ENCODE data around the gene STK4.
A peak's percentile ranks its signal among the peaks of the same experiment; 100 is the strongest.

The STK4 gene

GRCh38 chr20:45053430-45054351 lies 87.4 kb downstream of the STK4 start:
- DNase-seq (ENCODE audit: low spot score), result no peak
- in situ Hi-C loops (cut with MboI; ENCODE audit: low pct_unique_long_range_greater_than_20kb, low sequenced_read_pairs, unreplicated experiment), result no loop called here
- no peak for TF ChIP-seq CTCF (IDR thresholded peaks at IDR 0.05; ENCODE audit: extremely low read depth, insufficient read depth, missing control alignments)

GRCh38 chr20:45055056-45055455 lies 88.7 kb downstream of the STK4 start:
- peak; percentile 23 for DNase-seq (ENCODE audit: low spot score)
- TF ChIP-seq CTCF (IDR thresholded peaks at IDR 0.05; ENCODE audit: extremely low read depth, insufficient read depth, missing control alignments), result no peak
- in situ Hi-C loops (cut with MboI; ENCODE audit: low pct_unique_long_range_greater_than_20kb, low sequenced_read_pairs, unreplicated experiment), result no loop called here

- TF ChIP-seq CTCF (IDR thresholded peaks at IDR 0.05; ENCODE audit: extremely low read depth, insufficient read depth, missing control alignments), result no peak
- DNase-seq (ENCODE audit: low spot score), result no peak
- in situ Hi-C loops (cut with MboI; ENCODE audit: low pct_unique_long_range_greater_than_20kb, low sequenced_read_pairs, unreplicated experiment), result no loop called here
Measured at GRCh38 chr20:45056473-45057173, 90.3 kb downstream of the STK4 start.

GRCh38 chr20:45058168-45058850 lies 92.0 kb downstream of the STK4 start:
- TF ChIP-seq CTCF (IDR thresholded peaks at IDR 0.05; ENCODE audit: extremely low read depth, insufficient read depth, missing control alignments), result no peak
- DNase-seq (ENCODE audit: low spot score), result no peak
- in situ Hi-C loops (cut with MboI; ENCODE audit: low pct_unique_long_range_greater_than_20kb, low sequenced_read_pairs, unreplicated experiment), result no loop called here

GRCh38 chr20:45059022-45059728 lies 92.9 kb downstream of the STK4 start:
- in situ Hi-C loops (cut with MboI; ENCODE audit: low pct_unique_long_range_greater_than_20kb, low sequenced_read_pairs, unreplicated experiment), result no loop called here
- no peak for DNase-seq (ENCODE audit: low spot score)
- TF ChIP-seq CTCF (IDR thresholded peaks at IDR 0.05; ENCODE audit: extremely low read depth, insufficient read depth, missing control alignments), result no peak

- in situ Hi-C loops (cut with MboI; ENCODE audit: low pct_unique_long_range_greater_than_20kb, low sequenced_read_pairs, unreplicated experiment), result no loop called here
- no peak for TF ChIP-seq CTCF (IDR thresholded peaks at IDR 0.05; ENCODE audit: extremely low read depth, insufficient read depth, missing control alignments)
- DNase-seq (ENCODE audit: low spot score), result no peak
Measured at GRCh38 chr20:45060294-45060693, 94.0 kb downstream of the STK4 start.

Data from GM13977 (cell line).